ENCODE measurements around the gene IGFL1. TPM values are rescaled to one million over a fixed set of nuclear protein-coding genes. Genes with fewer than 3 reads are reported as not detected.

IGFL1 gene
- total RNA-seq, 4 donors from 2014 or later = not detected

- intact Hi-C loops (cut with DNase I) = no loop called here
- no peak overlapping the region for H3K4me3 ChIP-seq (replicated peaks in 1 of 3)
- no peak overlapping the region for H3K27ac ChIP-seq
- no peak for DNase-seq
- TF ChIP-seq CTCF (IDR thresholded peaks at IDR 0.05) (no peak), POLR2A (IDR thresholded peaks at IDR 0.05) (no peak)
- H3K36me3 ChIP-seq = no peaks in the 10 kb centered on the region
- H3K27me3 ChIP-seq = no peaks in the 10 kb centered on the region
- H3K4me1 ChIP-seq = no peaks in the 10 kb centered on the region
- no peaks in the 10 kb centered on the region for H3K9me3 ChIP-seq
- 78 to 85% methylated on average over 8 of the region's 8 CpGs for WGBS, 2 donors
These were observed 33.0 kb upstream of the IGFL1 start for GRCh38 chr19:46196410-46197124.

DNA sequence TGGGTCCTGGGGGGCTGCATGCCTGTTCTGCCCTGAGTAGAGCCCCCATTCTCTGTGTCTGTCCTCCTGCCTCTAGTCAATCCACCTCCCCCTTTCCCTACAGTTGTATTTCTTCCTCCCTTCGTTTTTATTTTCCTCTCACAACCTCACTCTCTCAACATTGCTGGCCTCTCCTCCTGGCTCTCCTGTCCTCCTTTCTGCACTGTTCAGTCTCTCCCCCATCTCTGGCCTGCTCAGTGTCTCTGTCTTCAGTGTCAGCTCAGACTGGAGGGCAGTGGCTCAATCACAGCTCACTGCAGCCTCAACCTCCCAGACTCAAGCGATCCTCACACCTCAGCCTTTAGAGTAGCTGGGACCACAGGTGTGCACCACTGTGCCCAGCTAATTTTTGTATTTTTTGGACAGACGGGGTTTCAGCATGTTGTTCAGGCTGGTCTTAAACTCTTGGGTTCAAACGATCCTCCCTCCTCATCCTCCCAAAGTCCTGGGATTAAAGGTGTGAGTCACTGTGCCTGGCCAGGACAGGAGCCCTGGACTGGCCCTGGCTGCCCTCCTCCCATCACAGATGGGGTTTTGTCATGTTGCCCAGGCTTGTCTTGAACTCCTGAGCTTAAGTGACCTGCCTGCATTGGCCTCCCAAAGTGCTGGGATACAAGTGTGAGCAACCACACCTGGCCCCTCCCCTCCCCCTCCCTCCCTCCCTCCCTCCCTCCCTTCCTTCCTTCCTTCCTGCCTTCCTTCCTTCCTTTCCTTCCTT lies 32.0 kb upstream of the IGFL1 start:
- Histone ChIP-seq H3K4me1 (no peaks in the 10 kb centered on the region), H3K27ac (no peak overlapping the region), H3K9me3 (no peaks in the 10 kb centered on the region), H3K27me3 (no peaks in the 10 kb centered on the region), H3K36me3 (no peaks in the 10 kb centered on the region), H3K4me3 (replicated peaks in 1 of 3) (no peak overlapping the region)
- TF ChIP-seq CTCF (IDR thresholded peaks at IDR 0.05) (no peak), POLR2A (IDR thresholded peaks at IDR 0.05) (no peak)
- 69 to 74% methylated on average over 4 of the region's 4 CpGs for WGBS, 2 donors
- intact Hi-C loops (cut with DNase I) = no loop called here
- no peak for DNase-seq

GRCh38 chr19:46198756-46199155 lies 30.8 kb upstream of the IGFL1 start:
- WGBS, 2 donors = 28 to 59% methylated on average over 3 of the region's 3 CpGs
- H3K9me3 ChIP-seq = no peaks in the 10 kb centered on the region
- no peak overlapping the region for H3K4me3 ChIP-seq (replicated peaks in 1 of 3)
- H3K27ac ChIP-seq = no peak overlapping the region
- intact Hi-C loops (cut with DNase I) = no loop called here
- H3K36me3 ChIP-seq = no peaks in the 10 kb centered on the region
- no peaks in the 10 kb centered on the region for H3K27me3 ChIP-seq
- no peak for DNase-seq
- TF ChIP-seq CTCF (IDR thresholded peaks at IDR 0.05) = no peak
- no peak for TF ChIP-seq POLR2A (IDR thresholded peaks at IDR 0.05)
- no peaks in the 10 kb centered on the region for H3K4me1 ChIP-seq

GRCh38 chr19:46201454-46202310 lies 27.9 kb upstream of the IGFL1 start:
- Histone ChIP-seq H3K36me3 (no peaks in the 10 kb centered on the region), H3K27ac (no peak overlapping the region), H3K4me3 (replicated peaks in 1 of 3) (no peak overlapping the region), H3K4me1 (no peaks in the 10 kb centered on the region), H3K27me3 (no peaks in the 10 kb centered on the region), H3K9me3 (no peaks in the 10 kb centered on the region)
- no peak for DNase-seq
- intact Hi-C loops (cut with DNase I) = no loop called here
- no peak for TF ChIP-seq CTCF (IDR thresholded peaks at IDR 0.05)
- 71 to 74% methylated on average over 16 of the region's 16 CpGs for WGBS, 2 donors
